IPS-NIHi7 (cell line): Measurements from ENCODE around the gene FAM83G.

Experiments
- DNase-seq: peaks from one replicate; pipeline ENCODE4 v3.0.0; 2012; ENCODE audit warnings: mixed read lengths; ENCODE audit errors: extremely low spot score

FAM83G gene

GRCh38 chr17:18987862-18988545 is 16.6 kb downstream of the FAM83G start:
- no peak for DNase-seq

- DNase-seq = no peak
Observed at GRCh38 chr17:18987230-18987610, 17.3 kb downstream of the FAM83G start.

DNA sequence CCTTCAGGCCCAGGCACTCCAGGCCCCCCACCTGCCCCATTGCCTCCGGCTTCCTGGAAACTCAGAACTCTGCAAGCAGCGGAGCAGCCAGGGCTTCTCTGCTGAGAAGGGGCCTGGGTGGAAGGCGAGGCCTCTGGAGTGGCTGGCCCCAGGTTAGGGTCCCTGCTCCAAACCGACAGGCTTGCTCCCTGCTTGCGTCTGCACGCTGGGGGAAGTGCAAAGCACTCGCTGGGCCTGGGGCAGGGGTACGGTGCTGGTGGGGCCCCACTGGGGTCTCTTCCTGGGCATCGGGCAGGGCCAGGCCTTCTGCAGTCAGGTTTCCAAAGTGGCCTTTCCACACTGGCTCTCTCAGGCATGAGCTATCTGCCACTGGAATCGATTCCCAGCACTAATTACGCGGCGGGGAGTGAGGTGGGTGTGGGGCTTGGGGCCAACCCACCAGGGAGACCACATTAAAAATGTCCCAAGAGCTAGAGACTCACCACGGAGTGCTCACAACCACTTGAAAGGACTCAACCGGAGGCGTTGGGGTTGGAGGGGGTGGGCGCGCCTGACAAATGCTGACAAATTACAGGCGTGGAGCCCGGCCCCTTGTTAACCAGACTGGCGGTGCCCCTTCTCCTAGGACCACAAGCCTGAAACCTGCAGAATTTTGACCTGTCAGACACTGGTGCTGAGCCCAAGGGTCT is 17.9 kb downstream of the FAM83G start:
- no peak for DNase-seq

- no peak for DNase-seq
Observed at GRCh38 chr17:18985475-18985874, 19.1 kb downstream of the FAM83G start.

- no peak for DNase-seq
Observed at GRCh38 chr17:18984273-18985114, 20.1 kb downstream of the FAM83G start.

DNA sequence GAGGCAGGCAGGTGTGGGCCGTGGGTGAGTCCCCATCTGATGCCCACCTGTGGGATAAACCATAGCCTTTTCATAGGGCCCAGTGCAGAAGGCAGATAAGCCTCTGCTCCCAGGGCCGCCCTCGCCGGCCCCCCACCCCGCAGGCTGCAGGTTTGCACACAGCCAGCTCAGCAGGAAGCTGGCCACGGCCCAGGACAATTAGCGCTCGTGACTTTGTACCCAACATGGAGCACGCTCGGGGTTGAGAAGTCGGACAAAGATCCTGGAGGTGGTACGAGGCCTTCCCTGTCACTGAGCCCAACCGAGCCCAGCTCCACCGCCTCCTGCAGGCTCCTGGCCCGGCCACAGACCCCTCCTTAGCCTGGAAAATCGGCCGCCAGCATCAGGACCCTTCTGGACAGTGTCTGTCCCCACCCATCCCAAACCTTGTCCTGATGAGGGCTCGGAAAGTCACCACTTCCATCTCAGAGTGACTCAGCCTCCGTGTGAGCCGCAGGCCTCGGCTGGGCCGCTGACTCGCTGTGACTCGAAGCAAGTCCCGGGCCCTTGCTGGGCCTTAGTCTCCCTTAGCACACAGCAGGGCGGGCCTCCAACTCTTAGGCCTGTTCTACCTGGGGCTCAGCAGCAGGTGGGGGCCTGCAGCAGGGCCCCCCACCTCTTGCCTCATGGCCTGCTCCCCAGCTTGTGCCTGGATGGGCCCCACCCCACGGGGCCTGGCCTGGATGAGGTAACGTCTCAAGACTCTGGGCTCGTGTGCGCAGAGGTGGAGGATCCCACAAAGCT is 22.7 kb downstream of the FAM83G start:
- DNase-seq = peak; percentile 56

- no peak for DNase-seq
Observed at GRCh38 chr17:18981335-18981641, 23.3 kb downstream of the FAM83G start.

DNA sequence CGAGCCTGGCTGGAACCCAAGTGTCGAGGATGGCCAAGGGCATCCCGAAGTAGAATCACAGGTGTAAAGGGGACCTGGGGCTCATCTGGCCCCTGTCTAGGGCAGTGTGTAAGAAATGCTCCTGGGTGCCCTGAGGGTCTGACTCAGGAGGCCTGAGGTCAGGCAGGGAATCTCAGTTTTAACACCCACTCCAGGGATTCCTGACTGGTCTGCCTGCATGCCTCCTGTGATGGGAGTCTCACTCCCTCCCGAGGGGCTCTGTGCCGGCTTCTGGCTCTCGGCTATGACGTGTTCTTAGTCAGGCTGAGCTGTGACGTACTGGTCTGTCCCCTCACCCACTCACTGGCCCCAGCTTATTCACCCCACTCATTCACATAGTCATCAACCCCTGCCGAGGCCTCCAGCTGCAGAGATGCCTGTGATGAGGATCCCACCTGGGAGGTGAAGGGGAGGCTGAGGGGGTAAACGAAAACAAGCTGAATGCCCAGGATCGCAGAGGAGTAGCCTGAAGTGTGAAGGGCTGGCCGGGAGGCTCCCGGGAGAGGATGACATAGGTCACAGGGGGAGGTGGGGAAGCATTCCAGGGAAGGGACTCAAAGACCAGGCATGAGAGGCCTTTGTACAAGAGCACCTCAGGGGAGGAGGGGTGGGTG is 23.8 kb downstream of the FAM83G start:
- peak; percentile 38 for DNase-seq

GRCh38 chr17:18978655-18979054 is 25.9 kb downstream of the FAM83G start:
- no peak for DNase-seq

DNA sequence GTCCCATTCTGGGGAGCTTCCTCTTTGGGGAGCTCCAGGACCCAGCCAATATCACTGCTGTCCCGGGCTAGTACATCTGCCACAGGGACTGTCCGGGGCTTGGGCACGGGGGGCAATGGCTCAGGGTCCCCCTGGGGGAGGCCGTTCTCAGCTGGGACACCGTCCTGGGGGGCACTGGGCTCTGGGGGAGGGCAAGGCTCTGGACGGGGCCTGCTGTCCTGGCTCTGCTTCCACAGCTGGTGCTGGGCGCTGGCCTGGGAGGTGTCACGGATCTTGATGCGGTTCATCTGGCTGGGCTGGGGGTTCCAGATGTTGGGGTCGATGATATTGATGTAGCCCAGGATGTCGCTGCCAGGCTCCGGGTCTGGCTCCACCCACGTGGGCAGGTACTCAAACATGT is 26.5 kb downstream of the FAM83G start:
- no peak for DNase-seq

GRCh38 chr17:18977646-18978045 is 26.9 kb downstream of the FAM83G start:
- DNase-seq = no peak

- no peak for DNase-seq
Observed at GRCh38 chr17:18977021-18977420, 27.5 kb downstream of the FAM83G start.

DNA sequence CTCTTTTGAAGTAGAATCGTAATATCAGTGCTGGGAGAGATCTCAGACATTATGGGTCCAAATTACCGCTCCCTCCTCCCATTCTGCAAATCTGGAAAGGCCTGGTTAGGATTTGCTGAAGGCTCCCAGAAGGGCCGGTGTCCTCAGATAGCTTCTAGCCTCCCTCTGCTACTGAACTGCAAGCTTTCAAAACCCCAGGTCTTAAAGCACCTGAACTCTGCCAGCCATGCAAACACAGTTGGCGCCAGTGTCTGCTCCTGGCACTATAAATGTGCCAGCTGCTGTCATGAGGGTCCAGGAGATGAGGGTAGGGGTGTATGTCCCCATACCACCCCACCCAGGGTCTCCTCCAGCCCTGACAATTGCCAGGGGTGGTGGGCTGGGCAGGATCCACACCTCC is 28.4 kb downstream of the FAM83G start:
- no peak for DNase-seq

DNA sequence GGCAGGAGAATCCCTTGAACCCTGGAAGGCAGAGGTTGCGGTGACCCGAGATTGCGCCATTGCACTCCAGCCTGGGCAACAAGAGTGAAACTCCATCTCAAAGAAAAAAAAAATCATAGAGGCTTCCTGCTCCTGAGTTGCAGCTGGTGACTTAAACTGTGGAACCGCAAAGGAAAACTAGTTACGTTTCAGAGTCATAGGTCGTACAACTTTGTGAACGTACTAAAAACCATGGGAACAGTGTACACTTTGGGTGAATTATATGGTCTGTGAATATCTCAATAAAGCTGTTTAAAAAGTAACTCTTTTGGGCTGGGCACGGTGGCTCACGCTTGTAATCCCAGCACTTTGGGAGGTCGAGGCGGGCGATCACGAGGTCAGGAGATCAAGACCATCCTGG is 29.0 kb downstream of the FAM83G start:
- DNase-seq = no peak

- DNase-seq = no peak
Observed at GRCh38 chr17:18974407-18975149, 30.0 kb downstream of the FAM83G start.

GRCh38 chr17:18971801-18972200 is 32.8 kb downstream of the FAM83G start:
- no peak for DNase-seq

DNA sequence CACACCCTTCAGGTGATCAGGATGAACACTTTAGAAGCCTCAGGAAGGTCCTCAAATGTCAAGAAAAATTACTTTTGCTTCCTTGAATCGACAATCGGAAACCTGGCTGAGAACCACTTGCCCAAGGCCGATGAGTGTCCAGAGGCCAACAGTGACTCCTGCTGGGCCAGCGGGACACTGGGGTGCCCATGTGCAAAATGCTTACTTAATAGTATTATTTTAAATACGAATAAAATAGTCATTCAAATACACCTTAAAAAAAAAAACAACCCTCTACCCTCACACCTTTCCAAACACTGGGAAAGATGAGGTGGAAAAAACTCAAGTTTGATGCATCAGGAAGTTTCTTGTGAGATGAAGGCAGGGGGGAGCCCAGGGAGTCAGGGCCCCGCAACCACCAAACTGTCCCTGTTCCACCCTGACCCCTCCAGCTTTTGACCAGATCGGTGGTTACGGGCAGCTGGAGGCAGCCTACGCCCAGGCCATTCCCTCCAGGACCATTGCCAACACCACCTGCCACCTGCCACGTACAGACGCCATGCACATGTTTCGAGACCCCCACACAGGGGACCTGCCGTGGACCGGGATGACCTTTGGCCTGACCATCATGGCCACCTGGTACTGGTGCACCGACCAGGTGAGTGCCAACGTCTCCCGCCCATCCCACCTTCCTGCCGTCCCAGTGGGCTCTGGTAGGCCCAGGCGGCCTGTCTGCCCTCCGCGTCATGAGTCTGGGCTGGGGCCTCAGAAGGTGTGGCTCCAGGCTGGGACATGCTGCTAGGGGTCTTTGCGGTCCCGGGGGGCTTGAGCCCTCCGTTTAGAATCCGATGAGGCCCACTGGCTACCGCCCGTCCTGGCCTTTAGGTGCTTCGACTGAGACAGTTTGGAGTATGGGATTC is 33.7 kb downstream of the FAM83G start:
- no peak for DNase-seq

GRCh38 chr17:18968945-18969887 is 35.3 kb downstream of the FAM83G start:
- DNase-seq = no peak

DNA sequence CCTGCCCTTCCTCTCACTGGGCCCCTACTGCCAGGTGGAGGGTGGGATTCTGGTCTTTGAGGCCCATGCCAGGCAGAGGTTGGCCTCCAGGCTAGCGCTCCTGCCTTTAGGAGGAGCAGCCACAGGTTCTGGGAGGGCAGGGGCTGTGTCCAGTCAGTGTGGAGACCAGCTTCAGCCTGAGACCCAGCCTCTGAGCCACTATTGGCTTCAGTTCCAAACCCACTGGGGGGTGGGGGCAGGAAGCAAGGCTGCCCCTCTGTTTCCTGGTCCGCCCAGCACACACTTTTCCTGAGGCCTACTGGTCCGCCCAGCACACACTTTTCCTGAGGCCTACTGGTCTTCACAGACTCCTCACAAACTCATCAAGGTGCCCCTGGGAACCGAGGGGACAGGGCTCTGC is 36.2 kb downstream of the FAM83G start:
- no peak for DNase-seq
